HepG2 (cell line): ENCODE results near the gene PLRG1. TPM values are rescaled to one million over a fixed set of nuclear protein-coding genes. Genes with fewer than 3 reads are reported as not detected.

Experiments
- ATF4 ChIP-seq, 2 experiments: fragments of 450-650 bp in 1 of 2; sonication (generic) in 1 of 2; formaldehyde crosslinking; IDR thresholded peaks; 2 replicates each; pipeline versions ENCODE4 v1.5.0 to v1.8.0; 2020 to 2022; ENCODE audit warnings: mild to moderate bottlenecking in 1 of 2, missing genetic modification reagents in 1 of 2
- DBP ChIP-seq: sonication (generic); formaldehyde crosslinking; IDR thresholded peaks from 2 replicates; pipeline ENCODE4 v1.4.0; 2020; ENCODE audit warnings: missing genetic modification reagents; ENCODE audit errors: not compliant biosample characterization
- FOXM1 ChIP-seq: sonication (generic); formaldehyde crosslinking; IDR thresholded peaks from 2 replicates; pipeline ENCODE4 v1.5.0; 2020; ENCODE audit warnings: missing genetic modification reagents
- GTF2F1 ChIP-seq: fragments of 150-350 bp; IDR thresholded peaks from 2 replicates; pipeline ENCODE4 v1.6.1; 2014; ENCODE audit warnings: low read length
- HINFP ChIP-seq: sonication (generic); formaldehyde crosslinking; IDR thresholded peaks from 2 replicates; pipeline ENCODE4 v1.4.0; 2020; ENCODE audit warnings: low read depth, mild to moderate bottlenecking, missing genetic modification reagents
- RFX5 ChIP-seq: IDR thresholded peaks from 2 replicates; pipeline ENCODE4 v1.6.1; 2011; ENCODE audit warnings: low read depth, low read length, improper control_type of control experiment
- TRIM22 ChIP-seq: fragments of 450-650 bp; IDR thresholded peaks from 2 replicates; pipeline ENCODE4 v1.6.1; 2017
- ZNF18 ChIP-seq: sonication (generic); formaldehyde crosslinking; IDR thresholded peaks from 2 replicates; pipeline ENCODE4 v1.8.0; 2022; ENCODE audit warnings: mild to moderate bottlenecking, missing genetic modification reagents; ENCODE audit not compliant: insufficient replicate concordance
- ZNF318 ChIP-seq: sonication (generic); formaldehyde crosslinking; IDR thresholded peaks from 2 replicates; pipeline ENCODE4 v1.4.0; 2020; ENCODE audit warnings: mild to moderate bottlenecking, missing genetic modification reagents
- ZNF337 ChIP-seq: sonication (generic); formaldehyde crosslinking; IDR thresholded peaks from 2 replicates; pipeline ENCODE4 v1.5.1; 2020; ENCODE audit warnings: missing genetic modification reagents, low read depth, mild to moderate bottlenecking, borderline replicate concordance
- ZNF614 ChIP-seq: IDR thresholded peaks from 2 replicates; pipeline ENCODE4 v1.6.1; 2018; ENCODE audit warnings: missing biosample characterization, missing genetic modification reagents, inconsistent platforms, borderline replicate concordance
- ZNF652 ChIP-seq: IDR thresholded peaks from 2 replicates; pipeline ENCODE4 v1.6.1; 2016; ENCODE audit warnings: low read depth, borderline replicate concordance
- ZNF724P ChIP-seq: sonication (generic); formaldehyde crosslinking; IDR thresholded peaks from 2 replicates; pipeline ENCODE4 v1.8.0; 2022; ENCODE audit warnings: missing genetic modification reagents, borderline replicate concordance
- ZNF740 ChIP-seq: sonication (generic); formaldehyde crosslinking; IDR thresholded peaks from 2 replicates; pipeline ENCODE4 v1.4.0; 2020; ENCODE audit warnings: missing genetic modification reagents
- polyA plus RNA-seq, 8 experiments: library from polyadenylated mRNA; depleted of rRNA in 3 of 8; stranded (reverse) in 7 of 8; unstranded in 1 of 8; fragments of >200 nt; fragmentation: Illumina TruSeq in 4 of 8; extraction: Trizol in 4 of 8; gene quantifications; 2 replicates each; pipeline versions ENCODE4 v1.2.1 to v1.2.3, GENCODE V29; 2011 to 2016; ENCODE audit warnings: low read depth in 4 of 8, missing spikeins in 1 of 8, mixed read lengths in 1 of 8; ENCODE audit not compliant: insufficient read depth in 1 of 8
- total RNA-seq, 5 experiments: library from RNA; depleted of rRNA; stranded (reverse); fragments of >200 nt; fragmentation: Illumina TruSeq; extraction: Trizol; gene quantifications; 2 replicates each; pipeline ENCODE4 v1.2.3, GENCODE V29; 2016; ENCODE audit warnings: low read depth in 1 of 5

The PLRG1 gene
- total and polyA plus RNA-seq, 2 of the 13 experiments (the other 11 are each of a cell fraction or from before 2014, with no cell fraction given) = 77.3 to 110 TPM

- TF ChIP-seq ZNF318 (CRISPR knock-in tag) = no peak
- no peak for TF ChIP-seq ZNF18
- no peak for TF ChIP-seq DBP
- TF ChIP-seq TRIM22 = no peak
- no peak for TF ChIP-seq FOXM1
- TF ChIP-seq ATF4 (CRISPR knock-in tag; IDR thresholded peaks at IDR 0.05) = peak in 1 of 2 experiments; percentile 95; a peak in 2 of 4 replicates
- TF ChIP-seq ZNF740 (CRISPR knock-in tag) = no peak
- TF ChIP-seq ZNF652 = peak; percentile 28; the same call in 1 of the 2 replicates
- no peak for TF ChIP-seq ZNF724P (CRISPR knock-in tag)
- no peak for TF ChIP-seq HINFP (CRISPR knock-in tag)
- TF ChIP-seq ZNF614 (CRISPR knock-in tag) = peak; percentile 81; the same call in 1 of the 2 replicates
- TF ChIP-seq GTF2F1 = no peak
- no peak for TF ChIP-seq RFX5
- TF ChIP-seq ZNF337 (CRISPR knock-in tag) = no peak
Observed at GRCh38 chr4:154577324-154577723, 27.1 kb upstream of the PLRG1 start (continued).
